Left renal pelvis (tissue), 4 donors: ENCODE results near the gene OR5K4. TPM values are rescaled to one million over a fixed set of nuclear protein-coding genes. Genes with fewer than 3 reads are reported as not detected.
"Not testable (repeated sequence)": the region's sequence is repeated elsewhere in the genome, so short reads cannot be mapped to it uniquely, and the experiment has no call there.

ENCODE experiments used
- DNase-seq, 4 donors: peaks; one replicate each; pipeline ENCODE4 v3.0.0-alpha.2; 2013; ENCODE audit warnings: low read depth in 4 of 4, low spot score in 3 of 4
- polyA plus RNA-seq, 4 donors: library from polyadenylated mRNA; unstranded; fragments of 120-200 nt; gene quantifications; one replicate each; pipeline ENCODE4 v1.2.1, GENCODE V29; 2013; ENCODE audit not compliant: insufficient read length in 4 of 4

Gene OR5K4
- polyA plus RNA-seq, 4 donors = not detected

GRCh38 chr3:98367464-98368246 is 14.0 kb downstream of the OR5K4 start:
- DNase-seq = no peak

- DNase-seq = no peak
These were observed 17.5 kb downstream of the OR5K4 start for GRCh38 chr3:98371186-98371585.

- DNase-seq = no peak
These were observed 18.2 kb downstream of the OR5K4 start for GRCh38 chr3:98371853-98372252.

GRCh38 chr3:98372445-98372844 is 18.8 kb downstream of the OR5K4 start:
- DNase-seq = no peak

- no peak for DNase-seq
These were observed 23.0 kb downstream of the OR5K4 start for GRCh38 chr3:98376631-98377030.

GRCh38 chr3:98388147-98388546 is 34.5 kb downstream of the OR5K4 start:
- DNase-seq = no peak

GRCh38 chr3:98390366-98390765 is 36.7 kb downstream of the OR5K4 start, which contains the start of gene OR5K3:
OR5K3 (plus strand) TSS chr3:98390666; CDS start chr3:98390666, 0 bp downstream.
- DNase-seq = no peak

GRCh38 chr3:98395101-98395500 is 41.4 kb downstream of the OR5K4 start:
- no peak for DNase-seq

GRCh38 chr3:98396482-98396881 is 42.8 kb downstream of the OR5K4 start:
- not testable (repeated sequence) for DNase-seq

- no peak for DNase-seq
These were observed 44.9 kb downstream of the OR5K4 start for GRCh38 chr3:98398513-98398912.

GRCh38 chr3:98402507-98402906 is 48.9 kb downstream of the OR5K4 start:
- DNase-seq = no peak

- DNase-seq = no peak
These were observed 50.4 kb downstream of the OR5K4 start for GRCh38 chr3:98404010-98404409.

Other genes with a start within 250 kb of the OR5K4 start
- under 1 TPM in 1 of 4 donors, not detected in 3; 0.06 TPM for gene OR5H1, start 223.1 kb upstream of the OR5K4 start, polyA plus RNA-seq
- gene OR5H14, start 206.4 kb upstream of the OR5K4 start, polyA plus RNA-seq = under 1 TPM in 2 of 4 donors, not detected in 2; 0.01 to 0.03 TPM
- gene OR5H15, start 187.2 kb upstream of the OR5K4 start, polyA plus RNA-seq = not detected
- not detected for gene OR5H6, start 89.6 kb upstream of the OR5K4 start, polyA plus RNA-seq
- gene OR5H2, start 71.3 kb upstream of the OR5K4 start, polyA plus RNA-seq = not detected
- not detected for gene OR5K3, start 36.8 kb downstream of the OR5K4 start, polyA plus RNA-seq
- gene OR5K1, start 109.3 kb downstream of the OR5K4 start, polyA plus RNA-seq = not detected
- under 1 TPM in 3 of 4 donors, not detected in 1; 0.29 to 0.55 (median 0.39) TPM for gene OR5K2, start 143.8 kb downstream of the OR5K4 start, polyA plus RNA-seq
- gene CLDND1, start 169.0 kb downstream of the OR5K4 start, polyA plus RNA-seq = 100 to 1,000 TPM; 146 to 207 (median 168) TPM
- gene GPR15, start 178.1 kb downstream of the OR5K4 start, polyA plus RNA-seq = not detected
- 10 to 100 TPM; 23.5 to 31.4 (median 24.9) TPM for gene CPOX, start 239.8 kb downstream of the OR5K4 start, polyA plus RNA-seq